ENCODE results near the gene TBC1D30. TPM values are rescaled to one million over a fixed set of nuclear protein-coding genes. Genes with fewer than 3 reads are reported as not detected.

Gene TBC1D30
- total and polyA plus RNA-seq, 9 of the 15 experiments (the other 6 are each of a cell fraction or from before 2014, with no cell fraction given) = 0.07 to 0.55 (median 0.20) TPM; not detected in 1

DNA sequence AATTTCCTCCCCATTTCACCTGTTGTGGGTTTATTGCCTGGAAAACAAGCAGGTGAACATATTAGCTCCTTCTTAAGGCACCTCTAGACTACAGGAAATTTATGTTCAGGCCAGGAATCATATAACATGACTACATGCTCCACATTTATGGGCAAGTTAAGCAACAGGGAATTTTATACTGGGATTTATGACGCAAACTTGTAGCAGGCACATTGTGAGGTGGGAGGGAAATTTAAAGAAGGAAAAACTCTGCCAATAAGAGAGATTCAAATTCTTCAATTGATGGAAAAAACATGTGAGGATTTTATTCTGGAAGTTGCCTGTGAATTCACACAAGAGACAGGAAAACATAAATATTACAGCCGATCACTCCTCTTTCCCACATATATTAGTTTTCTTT lies 93.9 kb downstream of the TBC1D30 start:
- ChIA-PET POLR2A (no interaction called here), CTCF (ENCODE audit: low intra/inter-chr PET ratio) (no interaction called here)
- in situ Hi-C loops (cut with MboI) = no loop called here
- no peaks in the 10 kb centered on the region for H3K79me2 ChIP-seq (ENCODE audit: control insufficient read depth, insufficient read depth, low read length)
- intact Hi-C loops (cut with micrococcal nuclease) = no loop called here
- no peaks in the 10 kb centered on the region for H3K9me3 ChIP-seq (replicated peaks; ENCODE audit: control insufficient read depth, insufficient read depth, low read depth, low read length)
- H4K20me1 ChIP-seq (replicated peaks; ENCODE audit: control insufficient read depth, insufficient read depth, low read length) = no peaks in the 10 kb centered on the region
- H3K9me1 ChIP-seq (ENCODE audit: control insufficient read depth, insufficient read depth, low read length) = no peaks in the 10 kb centered on the region
- no peaks in the 10 kb centered on the region for H3K36me3 ChIP-seq (ENCODE audit: control insufficient read depth, insufficient read depth, low read length)
- ATAC-seq = no peak
- WGBS (ENCODE audit: insufficient coverage, low coverage, missing lambda C conversion rate) = 0% methylated on average over 2 of the region's 2 CpGs
- no peak overlapping the region for H3K4me2 ChIP-seq (ENCODE audit: insufficient read depth, low read length)
- no peak for DNase-seq (ENCODE audit: extremely low read depth in 1 of 4, low spot score in 3 of 4)
- H3K27ac ChIP-seq (ENCODE audit: extremely low read depth, low read depth, low read length) = no peak overlapping the region
- H3K4me3 ChIP-seq = no peak overlapping the region
- no TSS peak for BruUV-seq (replicated peaks)
- H3K4me1 ChIP-seq (replicated peaks in 1 of 2; ENCODE audit: control insufficient read depth in 2 of 2, insufficient read depth in 2 of 2, low read length in 2 of 2) = no peaks in the 10 kb centered on the region
- H3K9ac ChIP-seq (ENCODE audit: insufficient read depth in 1 of 2, low read depth in 2 of 2, low read length in 2 of 2) = no peak overlapping the region
- no peak for FAIRE-seq
- no peaks in the 10 kb centered on the region for H3K27me3 ChIP-seq (ENCODE audit: control insufficient read depth in 2 of 2, insufficient read depth in 2 of 2, low read length in 2 of 2)
- no peak overlapping the region for H2AFZ ChIP-seq (ENCODE audit: low read depth, low read length)
- TF ChIP-seq ZNF79 (CRISPR knock-in tag; IDR thresholded peaks at IDR 0.05; ENCODE audit: low read depth) (no peak), ZNF445 (CRISPR knock-in tag; IDR thresholded peaks at IDR 0.05; ENCODE audit: low read depth) (no peak), CSDE1 (IDR thresholded peaks at IDR 0.05) (no peak), ZKSCAN3 (CRISPR knock-in tag; IDR thresholded peaks at IDR 0.05) (no peak), SREBF2 (CRISPR knock-in tag; IDR thresholded peaks at IDR 0.05) (no peak), ARID1B (IDR thresholded peaks at IDR 0.05) (no peak), ZNF121 (CRISPR knock-in tag; conservative IDR thresholded peaks at IDR 0.05) (no peak), ZEB2 (IDR thresholded peaks at IDR 0.05) (no peak)
- TF ChIP-seq, protein P1, sequence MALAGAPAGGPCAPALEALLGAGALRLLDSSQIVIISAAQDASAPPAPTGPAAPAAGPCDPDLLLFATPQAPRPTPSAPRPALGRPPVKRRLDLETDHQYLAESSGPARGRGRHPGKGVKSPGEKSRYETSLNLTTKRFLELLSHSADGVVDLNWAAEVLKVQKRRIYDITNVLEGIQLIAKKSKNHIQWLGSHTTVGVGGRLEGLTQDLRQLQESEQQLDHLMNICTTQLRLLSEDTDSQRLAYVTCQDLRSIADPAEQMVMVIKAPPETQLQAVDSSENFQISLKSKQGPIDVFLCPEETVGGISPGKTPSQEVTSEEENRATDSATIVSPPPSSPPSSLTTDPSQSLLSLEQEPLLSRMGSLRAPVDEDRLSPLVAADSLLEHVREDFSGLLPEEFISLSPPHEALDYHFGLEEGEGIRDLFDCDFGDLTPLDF (CRISPR knock-in tag; IDR thresholded peaks at IDR 0.05) = no peak
